ENCODE data around the gene TMEM63A.
A peak's percentile ranks its signal among the peaks of the same experiment; 100 is the strongest.

Gene TMEM63A

GRCh38 chr1:225866981-225867380, 15.2 kb downstream of the TMEM63A start:
- no peak for DNase-seq (ENCODE audit: low read depth in 2 of 2)

- peak; percentile 60 to 66 for DNase-seq (ENCODE audit: low read depth in 2 of 2)
Measured at GRCh38 chr1:225866061-225866837, 15.9 kb downstream of the TMEM63A start.

GRCh38 chr1:225865514-225865913, 16.7 kb downstream of the TMEM63A start:
- no peak for DNase-seq (ENCODE audit: low read depth in 2 of 2)

GRCh38 chr1:225863167-225863566, 19.0 kb downstream of the TMEM63A start:
- DNase-seq (ENCODE audit: low read depth in 2 of 2), result no peak

GRCh38 chr1:225862581-225862950, 19.6 kb downstream of the TMEM63A start:
- DNase-seq (ENCODE audit: low read depth in 2 of 2), result no peak

GRCh38 chr1:225861834-225862580, 20.2 kb downstream of the TMEM63A start:
- DNase-seq (ENCODE audit: low read depth in 2 of 2), result no peak

GRCh38 chr1:225860876-225861441, 21.2 kb downstream of the TMEM63A start:
- DNase-seq (ENCODE audit: low read depth in 2 of 2), result no peak

- DNase-seq (ENCODE audit: low read depth in 2 of 2), result no peak
Measured at GRCh38 chr1:225860107-225860506, 22.1 kb downstream of the TMEM63A start.

- no peak for DNase-seq (ENCODE audit: low read depth in 2 of 2)
Measured at GRCh38 chr1:225859151-225859550, 23.0 kb downstream of the TMEM63A start.

- no peak for DNase-seq (ENCODE audit: low read depth in 2 of 2)
Measured at GRCh38 chr1:225857256-225857655, 24.9 kb downstream of the TMEM63A start.

GRCh38 chr1:225855503-225856300, 26.5 kb downstream of the TMEM63A start:
- DNase-seq (ENCODE audit: low read depth in 2 of 2), result no peak

GRCh38 chr1:225853441-225853840, 28.7 kb downstream of the TMEM63A start:
- DNase-seq (ENCODE audit: low read depth in 2 of 2), result no peak

GRCh38 chr1:225852413-225853124, 29.6 kb downstream of the TMEM63A start:
- DNase-seq (ENCODE audit: low read depth in 2 of 2), result no peak

GRCh38 chr1:225851805-225852204, 30.4 kb downstream of the TMEM63A start:
- no peak for DNase-seq (ENCODE audit: low read depth in 2 of 2)

- no peak for DNase-seq (ENCODE audit: low read depth in 2 of 2)
Measured at GRCh38 chr1:225850370-225850769, 31.8 kb downstream of the TMEM63A start.

- no peak for DNase-seq (ENCODE audit: low read depth in 2 of 2)
Measured at GRCh38 chr1:225849925-225850324, 32.3 kb downstream of the TMEM63A start.

- DNase-seq (ENCODE audit: low read depth in 2 of 2), result no peak
Measured at GRCh38 chr1:225848030-225848955, 33.9 kb downstream of the TMEM63A start.

GRCh38 chr1:225847610-225848009, 34.6 kb downstream of the TMEM63A start:
- no peak for DNase-seq (ENCODE audit: low read depth in 2 of 2)

GRCh38 chr1:225846331-225847310, 35.6 kb downstream of the TMEM63A start:
- no peak for DNase-seq (ENCODE audit: low read depth in 2 of 2)

Measured in stimulated activated CD4-positive, alpha-beta T cell treated with anti-CD3 and anti-CD28 coated beads, Interleukin-15, amount 100 ng/mL, for 48 hours (primary cell).